HFFc6 (cell line): ENCODE measurements around the gene OR1F1. TPM values are rescaled to one million over a fixed set of nuclear protein-coding genes. Genes with fewer than 3 reads are reported as not detected.
"Not testable (repeated sequence)": the region's sequence is repeated elsewhere in the genome, so short reads cannot be mapped to it uniquely, and the experiment has no call there.

Experiments
- DNase-seq: peaks from one replicate; pipeline ENCODE4 v3.0.0-alpha.2; 2018
- H3K27ac Mint-ChIP-seq: 2 replicates; pipeline ENCODE4 v1.8.0; 2020; ENCODE audit warnings: mild to moderate bottlenecking, mixed read lengths
- H3K27me3 Mint-ChIP-seq: 2 replicates; pipeline ENCODE4 v1.8.0; 2021; ENCODE audit warnings: mild to moderate bottlenecking, moderate library complexity, mixed read lengths; ENCODE audit not compliant: insufficient read depth
- H3K36me3 Mint-ChIP-seq: 2 replicates; pipeline ENCODE4 v1.8.0; 2021; ENCODE audit warnings: low read depth, mixed read lengths
- H3K4me1 Mint-ChIP-seq: 2 replicates; pipeline ENCODE4 v1.8.0; 2020; ENCODE audit warnings: low read depth, mixed read lengths
- H3K4me3 Mint-ChIP-seq: 2 replicates; pipeline ENCODE4 v1.8.0; 2020; ENCODE audit warnings: mild to moderate bottlenecking, moderate library complexity, mixed read lengths
- H3K9me3 Mint-ChIP-seq: 2 replicates; pipeline ENCODE4 v1.8.0; 2020; ENCODE audit warnings: mild to moderate bottlenecking, mixed read lengths
- CTCF ChIP-seq: fragments of 200-600 bp; sonication (generic); IDR thresholded peaks from 2 replicates; pipeline ENCODE4 v1.5.0; 2021; ENCODE audit warnings: antibody characterized with exemption, mild to moderate bottlenecking
- total RNA-seq, 6 experiments: library from RNA; stranded (reverse); fragmentation: NEBNext Ultra II Directional; extraction: Animal tissue kit (Norgen Biotek cat#: 25700); gene quantifications; 2 replicates in 1 of 6; 3 replicates in 5 of 6; pipeline ENCODE4 v1.2.3, GENCODE V29; 2021

OR1F1 gene
- total RNA-seq, 6 experiments from 2014 or later: not detected

GRCh38 chr16:3193221-3194212 lies 5.5 kb downstream of the OR1F1 start:
- H3K27me3 Mint-ChIP-seq: peaks cover 20% of the 10 kb centered on the region
- H3K4me1 Mint-ChIP-seq: peaks cover 21% of the 10 kb centered on the region
- no peaks in the 10 kb centered on the region for H3K36me3 Mint-ChIP-seq

GRCh38 chr16:3194792-3195191 lies 6.8 kb downstream of the OR1F1 start:
- H3K4me1 Mint-ChIP-seq: peaks cover 18% of the 10 kb centered on the region
- H3K9me3 Mint-ChIP-seq: no peaks in the 10 kb centered on the region; the same call in 1 of the 2 replicates
- H3K4me3 Mint-ChIP-seq: no peak overlapping the region
- peaks cover 22% of the 10 kb centered on the region for H3K27me3 Mint-ChIP-seq
- no peak for DNase-seq
- H3K36me3 Mint-ChIP-seq: no peaks in the 10 kb centered on the region
- TF ChIP-seq CTCF: no peak
- H3K27ac Mint-ChIP-seq: no peak overlapping the region

More at GRCh38 chr16:3193221-3194212, 5.5 kb downstream of the OR1F1 start:
- DNase-seq: no peak
- Mint-ChIP-seq H3K27ac (no peak overlapping the region), H3K9me3 (no peaks in the 10 kb centered on the region; the same call in 1 of the 2 replicates), H3K4me3 (no peak overlapping the region)
- TF ChIP-seq CTCF: no peak

GRCh38 chr16:3195975-3196374 lies 8.0 kb downstream of the OR1F1 start:
- DNase-seq: no peak
- no peak overlapping the region for H3K4me3 Mint-ChIP-seq
- H3K9me3 Mint-ChIP-seq: no peaks in the 10 kb centered on the region; the same call in 1 of the 2 replicates
- H3K4me1 Mint-ChIP-seq: peaks cover 6% of the 10 kb centered on the region; the same call in 1 of the 2 replicates
- H3K27ac Mint-ChIP-seq: no peak overlapping the region
- no peak for TF ChIP-seq CTCF
- no peaks in the 10 kb centered on the region for H3K36me3 Mint-ChIP-seq
- H3K27me3 Mint-ChIP-seq: peaks cover 25% of the 10 kb centered on the region

- not testable (repeated sequence) for DNase-seq, H3K27ac Mint-ChIP-seq, H3K4me3 Mint-ChIP-seq, H3K4me1 Mint-ChIP-seq, H3K9me3 Mint-ChIP-seq, H3K36me3 Mint-ChIP-seq
- H3K27me3 Mint-ChIP-seq: peaks cover 23% of the 10 kb centered on the region
Measured at GRCh38 chr16:3197694-3198333, 9.8 kb downstream of the OR1F1 start.

- DNase-seq: no peak
- Mint-ChIP-seq H3K4me3 (no peak overlapping the region), H3K4me1 (no peaks in the 10 kb centered on the region)
Measured at GRCh38 chr16:3198334-3199072, 10.5 kb downstream of the OR1F1 start.

More at GRCh38 chr16:3198334-3199072, 10.5 kb downstream of the OR1F1 start:
- H3K27me3 Mint-ChIP-seq: peaks cover 28% of the 10 kb centered on the region
- no peak for TF ChIP-seq CTCF
- H3K9me3 Mint-ChIP-seq: no peaks in the 10 kb centered on the region; the same call in 1 of the 2 replicates
- H3K27ac Mint-ChIP-seq: no peak overlapping the region
- no peaks in the 10 kb centered on the region for H3K36me3 Mint-ChIP-seq
